ENCODE results near the gene MRPL20. TPM values are rescaled to one million over a fixed set of nuclear protein-coding genes. Genes with fewer than 3 reads are reported as not detected.

The MRPL20 gene
- total and polyA plus RNA-seq, 9 of the 15 experiments (the other 6 are each of a cell fraction or from before 2014, with no cell fraction given): 180 to 671 (median 229) TPM

GRCh38 chr1:1371746-1372711, 35.1 kb downstream of the MRPL20 start:
- no peak overlapping the region for H3K4me3 ChIP-seq
- H3K9ac ChIP-seq (ENCODE audit: insufficient read depth in 1 of 2, low read depth in 2 of 2, low read length in 2 of 2): peak overlapping the region; percentile 15 to 47; a peak in 2 of 4 replicates
- H3K9me1 ChIP-seq (ENCODE audit: control insufficient read depth, insufficient read depth, low read length): peaks cover 6% of the 10 kb centered on the region
- intact Hi-C loops (cut with micrococcal nuclease): loop anchor here (2.0 to 10.0 kb wide), 2 partner anchors 21 to 133 kb away; no protein-coding TSS in a partner anchor
- H3K4me2 ChIP-seq (ENCODE audit: insufficient read depth, low read length): no peak overlapping the region; the same call in 1 of the 2 replicates
- peaks cover 7% of the 10 kb centered on the region; the same call in 1 of the 2 replicates for H4K20me1 ChIP-seq (replicated peaks; ENCODE audit: control insufficient read depth, insufficient read depth, low read length)
- in situ Hi-C loops (cut with MboI): no loop called here
- no TSS peak for BruUV-seq (replicated peaks)
- H3K4me1 ChIP-seq (replicated peaks in 1 of 2; ENCODE audit: control insufficient read depth in 2 of 2, insufficient read depth in 2 of 2, low read length in 2 of 2): peaks cover 16 to 56% of the 10 kb centered on the region in 2 experiments
- H3K27me3 ChIP-seq (ENCODE audit: control insufficient read depth in 2 of 2, insufficient read depth in 2 of 2, low read length in 2 of 2): no peaks in the 10 kb centered on the region
- peaks cover 31% of the 10 kb centered on the region for H3K79me2 ChIP-seq (ENCODE audit: control insufficient read depth, insufficient read depth, low read length)
- no peaks in the 10 kb centered on the region; the same call in 1 of the 2 replicates for H3K9me3 ChIP-seq (replicated peaks; ENCODE audit: control insufficient read depth, insufficient read depth, low read depth, low read length)
- no peak overlapping the region for H2AFZ ChIP-seq (ENCODE audit: low read depth, low read length)
- 37% methylated on average over 24 of the region's 26 CpGs for WGBS (ENCODE audit: insufficient coverage, low coverage, missing lambda C conversion rate)
- H3K36me3 ChIP-seq (ENCODE audit: control insufficient read depth, insufficient read depth, low read length): peaks cover 26% of the 10 kb centered on the region
- peak; percentile 80 to 87 (median 82) for DNase-seq (ENCODE audit: extremely low read depth in 1 of 4, low spot score in 3 of 4)
- 0 out of 3 replicates have a peak overlapping the region, but pooled peaks have one; percentile 11 for H3K27ac ChIP-seq (ENCODE audit: extremely low read depth, low read depth, low read length)
- ChIA-PET CTCF (ENCODE audit: low intra/inter-chr PET ratio) (no interaction called here), POLR2A (interaction anchor here (0.7 to 1.8 kb wide), 9 partner anchors 15 to 76 kb away, joined by 3 to 6 read pairs (median 3); partner anchors contain the start of genes CCNL2 and MRPL20)
- ATAC-seq: peak; percentile 69
- FAIRE-seq: peak; percentile 71
- no peak for TF ChIP-seq THAP7 (CRISPR knock-in tag; IDR thresholded peaks at IDR 0.05)
- TF ChIP-seq SP1 (CRISPR knock-in tag; IDR thresholded peaks at IDR 0.05): peak; percentile 67
- TF ChIP-seq RAD21 (CRISPR knock-in tag; conservative IDR thresholded peaks at IDR 0.05 in 1 of 2, IDR thresholded peaks at IDR 0.05 in 1 of 2): peak; percentile 55 to 73
- no peak for TF ChIP-seq CREB1 (IDR thresholded peaks at IDR 0.05)
- TF ChIP-seq CREB1 (CRISPR knock-in tag; IDR thresholded peaks at IDR 0.05): peak; percentile 22; the same call in 1 of the 2 replicates
- TF ChIP-seq FUS (optimal IDR thresholded peaks at IDR 0.05; ENCODE audit: low read depth, low read length): peak; percentile 22
- TF ChIP-seq HBP1 (CRISPR knock-in tag; IDR thresholded peaks at IDR 0.05): peak; percentile 2; the same call in 1 of the 2 replicates
- peak; percentile 94 for TF ChIP-seq CTCFL (IDR thresholded peaks at IDR 0.05; ENCODE audit: borderline replicate concordance, insufficient read depth, low read depth, low read length, poor library complexity, severe bottlenecking)
- TF ChIP-seq, protein P1, sequence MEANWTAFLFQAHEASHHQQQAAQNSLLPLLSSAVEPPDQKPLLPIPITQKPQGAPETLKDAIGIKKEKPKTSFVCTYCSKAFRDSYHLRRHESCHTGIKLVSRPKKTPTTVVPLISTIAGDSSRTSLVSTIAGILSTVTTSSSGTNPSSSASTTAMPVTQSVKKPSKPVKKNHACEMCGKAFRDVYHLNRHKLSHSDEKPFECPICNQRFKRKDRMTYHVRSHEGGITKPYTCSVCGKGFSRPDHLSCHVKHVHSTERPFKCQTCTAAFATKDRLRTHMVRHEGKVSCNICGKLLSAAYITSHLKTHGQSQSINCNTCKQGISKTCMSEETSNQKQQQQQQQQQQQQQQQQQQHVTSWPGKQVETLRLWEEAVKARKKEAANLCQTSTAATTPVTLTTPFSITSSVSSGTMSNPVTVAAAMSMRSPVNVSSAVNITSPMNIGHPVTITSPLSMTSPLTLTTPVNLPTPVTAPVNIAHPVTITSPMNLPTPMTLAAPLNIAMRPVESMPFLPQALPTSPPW (CRISPR knock-in tag; IDR thresholded peaks at IDR 0.05): peak; percentile 55
- TF ChIP-seq ZNF830 (CRISPR knock-in tag; IDR thresholded peaks at IDR 0.05): 0 out of 2 replicates have a peak, but pooled peaks have one; percentile 49
- no peak for TF ChIP-seq MLLT1 (IDR thresholded peaks at IDR 0.05)
- peak; percentile 69 for TF ChIP-seq RBFOX2 (IDR thresholded peaks at IDR 0.05; ENCODE audit: low read depth, low read length)
